GM19193 (cell line): Measurements from ENCODE around the gene MTG1.

Experiments
- POLR2A ChIP-seq: IDR thresholded peaks from 4 replicates; pipeline ENCODE4 v1.6.1; 2011; ENCODE audit not compliant: insufficient read depth, insufficient read length; ENCODE audit errors: extremely low read depth

Gene MTG1

GRCh38 chr10:133394064-133394663 lies at the start of gene MTG1:
Gene MTG1, plus strand, starts transcription at chr10:133394157. Its CDS starts 64 bp downstream, at chr10:133394221.
- peak; percentile 91 for TF ChIP-seq POLR2A

DNA sequence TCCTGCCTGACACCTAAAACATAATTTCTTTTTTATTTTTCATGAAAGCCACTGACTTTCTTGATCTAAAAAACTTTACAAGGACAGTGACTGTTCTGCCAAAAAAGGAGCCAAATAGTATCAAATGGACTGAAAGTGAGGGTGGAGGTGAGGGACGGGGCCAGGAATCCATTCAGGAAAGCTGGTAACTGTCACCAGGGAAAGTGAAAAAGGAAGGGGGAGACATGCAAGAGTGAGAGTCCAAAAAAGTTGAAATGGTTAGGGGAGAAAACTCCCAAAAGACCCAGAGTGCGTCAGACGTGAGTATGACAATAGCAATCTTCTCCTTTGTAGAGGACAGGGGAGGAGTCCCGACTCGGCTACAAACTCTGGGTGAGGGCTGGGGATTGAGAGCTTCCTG lies 49.7 kb upstream of the MTG1 start:
- TF ChIP-seq POLR2A, result no peak

DNA sequence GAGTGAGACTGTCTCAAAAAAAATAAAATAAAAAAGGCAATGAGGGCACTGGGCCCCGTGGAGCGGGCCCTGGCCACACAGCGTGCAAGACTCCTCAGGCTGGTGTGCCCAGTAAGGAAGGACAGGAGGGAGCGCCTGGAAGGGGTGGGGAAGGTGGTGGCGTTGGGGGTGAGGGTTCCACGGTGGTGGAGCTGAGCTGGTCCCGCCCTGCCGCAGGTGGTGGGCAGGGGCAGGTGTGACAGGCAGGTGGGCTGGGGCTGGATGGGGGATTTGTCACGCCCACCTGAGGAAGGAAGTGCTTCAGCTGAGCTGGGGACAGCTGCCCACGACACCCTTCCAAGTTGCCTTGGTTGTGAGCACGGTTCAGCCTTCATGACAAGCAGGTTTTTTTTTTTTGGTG lies 47.5 kb upstream of the MTG1 start:
- TF ChIP-seq POLR2A, result no peak

DNA sequence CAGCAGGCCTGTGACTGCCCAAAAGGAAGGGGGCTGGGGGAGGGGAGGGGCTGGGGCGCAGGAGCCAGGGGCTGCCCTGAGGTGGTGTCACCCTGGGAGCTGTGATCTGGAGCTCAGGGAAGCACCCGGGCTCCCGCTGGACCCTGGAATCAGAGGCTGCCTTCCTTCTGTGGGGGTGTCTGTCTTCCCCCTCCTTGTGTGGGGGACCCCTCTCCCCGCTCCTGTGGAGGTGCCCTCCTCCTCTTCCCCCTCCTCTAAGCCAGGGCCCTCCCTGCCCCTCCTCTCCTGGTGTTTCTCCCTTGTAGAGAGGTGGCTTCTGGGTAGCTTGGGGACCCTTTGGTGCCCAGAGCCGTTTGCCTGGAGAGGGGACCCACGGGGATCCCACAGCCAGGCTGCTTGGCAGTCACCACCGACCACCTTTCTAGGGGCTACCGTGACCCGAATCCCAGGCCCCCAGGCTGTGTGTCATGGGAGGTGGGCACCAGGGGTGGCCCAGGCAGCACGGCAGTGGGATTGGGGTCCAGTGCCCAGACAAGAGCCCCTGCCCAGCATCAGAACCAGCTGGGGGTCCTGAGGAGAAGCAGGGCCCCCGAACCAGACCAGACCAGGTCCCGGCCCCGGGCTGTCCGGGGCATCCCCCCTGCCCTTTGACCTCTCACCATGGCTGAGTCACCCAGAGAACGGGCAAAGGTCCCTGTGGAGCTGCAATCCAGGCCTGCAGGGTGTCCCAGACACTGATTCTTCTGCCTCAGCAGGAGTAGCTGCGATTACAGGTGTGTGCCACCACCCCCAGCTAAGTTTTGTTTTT lies 46.0 kb upstream of the MTG1 start:
- TF ChIP-seq POLR2A, result no peak

GRCh38 chr10:133349160-133349568 lies 44.8 kb upstream of the MTG1 start:
- TF ChIP-seq POLR2A, result peak; percentile 43

DNA sequence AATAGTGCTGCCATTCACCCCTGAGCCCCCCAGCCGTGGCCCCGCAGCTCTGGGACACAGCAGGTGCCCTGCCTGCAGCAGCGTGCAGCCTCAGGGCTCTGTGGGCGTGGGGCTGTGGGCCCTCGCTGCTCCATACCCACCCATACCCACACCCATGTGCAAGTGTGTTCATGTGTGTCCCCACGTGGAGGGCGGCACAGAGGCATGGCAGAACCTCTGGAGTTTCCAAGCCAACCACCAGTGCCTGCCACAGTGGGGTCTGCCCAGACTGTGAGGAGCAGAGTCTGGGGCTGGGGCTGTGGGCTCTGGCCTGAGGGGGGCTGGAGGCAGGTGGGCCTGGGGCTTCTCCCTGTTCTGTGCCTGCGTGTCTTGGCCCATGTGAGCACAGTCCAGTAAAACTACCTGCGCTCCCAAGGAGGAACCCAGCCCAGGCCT lies 44.4 kb upstream of the MTG1 start:
- TF ChIP-seq POLR2A, result no peak

DNA sequence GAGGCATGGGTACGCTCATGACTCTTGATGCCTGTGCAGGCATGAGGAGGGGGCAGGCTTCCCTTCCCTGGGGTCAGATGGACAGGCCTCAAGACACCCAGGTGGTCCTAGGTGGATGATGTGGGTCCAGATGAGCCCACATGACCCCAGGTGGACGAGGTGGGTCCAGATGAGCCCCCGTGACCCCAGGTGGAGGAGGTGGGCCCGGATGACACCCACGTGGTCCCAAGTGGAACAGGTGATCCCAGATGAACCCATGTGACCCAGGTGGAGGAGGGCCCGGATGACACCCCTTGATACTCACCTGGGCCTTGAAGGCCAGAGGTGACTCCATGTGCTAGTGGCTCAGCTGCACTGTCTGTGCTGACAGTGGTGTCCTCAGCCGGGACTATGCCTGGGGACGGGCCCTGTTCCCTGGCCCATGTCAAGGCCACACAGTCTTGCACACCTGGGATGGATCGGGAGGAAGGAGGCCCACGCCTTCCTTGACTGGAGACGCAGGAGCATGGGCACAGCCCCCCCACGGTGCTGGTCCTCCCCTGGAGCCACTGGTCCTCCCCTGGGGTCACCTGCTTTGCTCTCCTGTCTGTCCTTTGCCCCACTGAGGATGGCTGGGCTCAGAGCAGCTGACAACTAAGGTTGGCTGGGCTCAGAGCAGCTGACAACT lies 43.5 kb upstream of the MTG1 start:
- TF ChIP-seq POLR2A, result peak; percentile 20

GRCh38 chr10:133350950-133351329 lies 43.0 kb upstream of the MTG1 start:
- TF ChIP-seq POLR2A, result no peak

GRCh38 chr10:133351408-133352318 lies 42.3 kb upstream of the MTG1 start:
- TF ChIP-seq POLR2A, result no peak

GRCh38 chr10:133353202-133353959 lies 40.6 kb upstream of the MTG1 start:
- no peak for TF ChIP-seq POLR2A

GRCh38 chr10:133353988-133354605 lies 39.9 kb upstream of the MTG1 start:
- TF ChIP-seq POLR2A, result no peak

GRCh38 chr10:133354672-133355240 lies 39.2 kb upstream of the MTG1 start:
- no peak for TF ChIP-seq POLR2A

- no peak for TF ChIP-seq POLR2A
Observed at GRCh38 chr10:133355266-133355665, 38.7 kb upstream of the MTG1 start.
